HG03280 (cell line): ENCODE measurements around the gene SHC2.
"Not testable (repeated sequence)": the region's sequence is repeated elsewhere in the genome, so short reads cannot be mapped to it uniquely, and the experiment has no call there.

Source experiments
- ATAC-seq: cut with Tn5 transposase; IDR thresholded peaks from one replicate; pipeline ENCODE4 v1.9.1; 2021; ENCODE audit warnings: mild to moderate bottlenecking, moderate library complexity; ENCODE audit not compliant: unreplicated experiment

Gene SHC2

DNA sequence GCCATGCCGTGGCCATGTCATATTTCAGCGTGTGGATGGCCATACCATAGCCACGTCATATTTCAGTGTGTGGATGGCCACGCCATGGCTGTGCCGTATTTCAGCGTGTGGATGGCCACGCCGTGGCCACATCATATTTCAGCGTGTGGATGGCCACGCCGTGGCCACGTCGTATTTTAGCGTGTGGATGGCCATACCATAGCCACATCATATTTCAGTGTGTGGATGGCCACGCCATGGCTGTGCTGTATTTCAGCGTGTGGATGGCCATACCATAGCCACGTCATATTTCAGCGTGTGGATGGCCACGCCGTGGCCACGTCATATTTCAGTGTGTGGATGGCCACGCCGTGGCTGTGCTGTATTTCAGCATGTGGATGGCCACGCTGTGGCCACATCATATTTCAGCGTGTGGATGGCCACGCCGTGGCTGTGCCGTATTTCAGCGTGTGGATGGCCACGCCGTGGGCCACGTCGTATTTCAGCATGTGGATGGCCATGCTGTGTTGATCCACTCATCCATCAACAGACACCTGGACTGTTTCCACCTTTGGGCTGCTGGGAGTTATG is 9.8 kb downstream of the SHC2 start:
- ATAC-seq, result not testable (repeated sequence)

DNA sequence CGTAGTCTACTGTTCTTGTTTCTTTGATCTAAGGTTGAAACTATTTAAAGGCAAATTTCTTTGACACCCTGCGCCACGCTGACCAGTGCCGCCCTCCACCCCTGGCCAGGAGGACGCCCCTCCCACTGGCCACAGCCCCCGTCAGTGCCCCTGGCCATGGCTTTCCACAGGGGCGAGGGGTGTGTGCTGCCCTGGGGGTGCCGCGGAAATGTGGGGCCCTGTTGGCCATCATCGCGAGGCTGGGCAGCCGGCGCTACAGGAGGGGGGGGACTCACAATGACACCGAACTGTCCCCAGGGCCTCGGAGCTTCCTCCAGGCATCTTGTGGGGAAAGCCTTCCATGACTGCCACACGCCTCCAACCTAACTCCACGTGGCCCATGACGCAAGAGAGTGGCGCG is 10.9 kb downstream of the SHC2 start:
- ATAC-seq, result no peak

DNA sequence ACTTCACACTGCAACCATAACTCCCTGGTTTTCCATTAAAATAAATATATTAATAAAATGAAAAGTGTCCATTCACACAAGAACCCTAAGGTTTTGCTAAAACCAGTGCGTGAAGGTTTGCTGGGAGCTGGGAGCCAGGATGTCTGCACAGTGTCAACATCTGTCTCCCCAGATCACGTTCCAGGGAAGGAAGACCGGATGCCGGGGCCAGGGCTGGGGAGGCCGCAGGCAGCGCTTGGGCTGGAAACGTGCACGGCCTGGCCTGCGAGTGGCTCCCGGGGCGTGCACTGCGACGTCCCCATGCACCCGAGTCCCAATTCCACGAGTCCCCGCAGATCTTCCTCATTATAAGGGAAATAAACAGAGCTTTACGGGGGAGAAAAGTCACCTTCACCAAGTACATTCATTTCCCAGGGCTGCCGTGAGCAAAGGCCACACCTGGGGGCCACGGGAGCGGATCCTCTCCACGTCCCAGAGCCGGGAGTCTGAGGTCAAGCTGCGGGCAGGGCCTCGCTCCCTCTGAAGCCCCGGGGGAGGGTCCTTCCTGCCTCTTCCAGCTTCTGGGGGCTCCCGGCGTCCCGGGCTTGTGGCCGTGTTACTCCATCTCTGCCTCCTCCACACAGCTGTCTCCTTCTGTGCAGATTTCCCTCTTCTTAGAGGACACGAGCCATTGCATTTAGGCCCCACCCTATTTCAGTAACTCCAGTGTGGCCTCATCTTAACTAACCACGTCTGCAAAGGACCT is 12.8 kb downstream of the SHC2 start:
- no peak for ATAC-seq

DNA sequence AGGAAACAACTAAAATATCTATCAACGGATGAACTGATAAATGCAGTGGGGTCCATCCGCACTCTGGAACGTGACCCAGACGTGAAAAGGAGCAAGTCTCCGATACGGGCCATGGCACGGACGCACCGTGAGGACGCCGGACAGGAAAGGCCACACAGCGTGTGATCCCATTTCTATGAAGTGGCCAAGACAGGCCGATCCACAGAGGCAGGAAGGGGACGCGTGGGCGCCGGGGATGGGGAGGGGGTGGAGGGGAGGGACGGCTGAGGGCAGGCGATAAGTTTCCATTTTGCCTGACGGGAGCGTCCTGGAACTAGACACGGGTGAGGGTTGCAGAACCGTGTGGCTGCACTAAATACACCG is 13.8 kb downstream of the SHC2 start:
- no peak for ATAC-seq

DNA sequence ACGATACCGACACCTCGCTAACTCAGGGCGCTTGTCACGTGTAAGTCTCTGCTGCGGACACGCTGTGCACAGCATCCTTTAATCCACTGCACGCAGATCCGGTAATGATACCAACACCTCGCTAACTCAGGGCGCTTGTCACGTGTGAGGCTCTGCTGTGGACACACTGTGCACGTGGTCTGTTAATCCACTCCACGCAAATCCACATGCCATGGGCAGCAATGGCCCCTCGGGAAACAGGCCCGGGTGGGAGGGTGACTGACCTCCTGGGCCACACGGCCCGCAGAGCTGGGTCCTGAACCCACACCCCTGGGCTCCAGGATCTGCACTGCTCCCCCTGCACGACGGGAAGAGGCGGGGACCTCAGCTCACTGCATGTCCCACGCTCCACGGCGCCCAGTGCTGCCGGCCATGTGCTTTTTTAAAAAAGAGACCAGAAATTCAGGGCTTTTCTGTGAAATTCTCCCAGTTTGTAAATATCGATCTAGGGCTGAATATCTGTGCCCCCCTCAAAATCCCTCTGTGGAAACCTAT is 16.1 kb downstream of the SHC2 start:
- no peak for ATAC-seq

DNA sequence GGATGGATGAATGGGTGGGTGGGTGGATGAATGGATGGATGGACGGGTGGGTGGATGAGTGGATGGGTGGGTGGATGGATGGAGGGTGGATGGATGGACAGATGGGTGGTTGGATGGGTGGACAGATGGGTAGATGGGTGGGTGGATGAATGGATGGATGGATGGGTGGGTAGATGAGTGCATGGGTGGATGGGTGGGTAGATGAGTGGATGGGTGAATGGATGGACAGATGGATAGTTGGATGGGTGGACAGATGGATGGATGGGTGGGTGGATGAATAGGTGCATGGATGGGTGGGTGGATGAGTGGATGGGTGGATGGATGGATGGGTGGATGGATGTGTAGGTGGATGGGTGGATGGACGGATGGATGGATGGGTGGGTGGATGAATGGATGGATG is 17.8 kb downstream of the SHC2 start:
- no peak for ATAC-seq

DNA sequence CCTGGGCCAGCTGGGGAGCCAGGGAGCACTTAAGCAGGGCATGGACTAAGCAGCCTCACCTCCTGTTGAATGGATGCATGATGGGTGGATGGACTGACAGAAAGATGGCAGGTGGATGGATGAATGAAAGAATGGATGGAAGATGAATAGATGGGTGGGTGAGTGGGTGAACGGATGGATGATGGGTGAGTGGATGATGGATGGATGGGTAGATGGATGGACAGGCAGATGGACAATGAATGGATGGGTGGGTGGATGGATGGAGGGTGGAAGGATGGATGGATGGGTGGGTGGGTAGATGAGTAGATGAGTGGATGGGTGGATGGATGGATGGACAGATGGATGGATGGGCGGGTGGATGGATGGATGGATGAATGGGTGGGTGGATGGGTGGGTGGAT is 18.7 kb downstream of the SHC2 start:
- ATAC-seq, result no peak

DNA sequence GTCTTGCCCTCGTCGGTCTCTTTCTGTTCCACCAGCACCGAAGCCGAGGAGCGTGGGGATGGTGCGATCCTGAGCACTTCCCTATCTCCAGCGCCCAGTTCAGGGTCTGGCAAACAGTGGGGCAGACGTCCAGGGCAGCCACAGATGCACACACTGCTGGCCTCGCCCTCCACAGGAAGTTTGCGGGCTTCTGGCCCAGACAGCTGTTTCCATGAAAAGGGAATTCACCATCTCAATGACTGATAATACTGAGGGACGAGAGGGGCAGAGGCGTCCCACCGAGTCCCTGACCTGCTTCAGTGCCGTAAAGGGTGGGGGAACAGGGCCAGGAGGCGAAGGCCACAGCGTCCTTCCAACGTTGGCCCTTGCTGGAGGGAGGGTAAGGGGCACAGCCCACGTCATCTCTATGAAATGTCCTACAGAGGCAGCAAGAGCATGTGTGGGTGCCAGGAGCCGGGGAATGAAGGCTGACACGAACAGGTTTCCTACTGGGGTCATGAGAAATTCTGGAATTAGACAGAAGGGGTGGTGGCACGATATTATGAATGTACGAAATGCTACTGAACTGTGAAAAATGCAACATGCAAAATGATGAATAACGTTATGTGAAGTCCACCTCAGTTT is 19.5 kb downstream of the SHC2 start:
- no peak for ATAC-seq

DNA sequence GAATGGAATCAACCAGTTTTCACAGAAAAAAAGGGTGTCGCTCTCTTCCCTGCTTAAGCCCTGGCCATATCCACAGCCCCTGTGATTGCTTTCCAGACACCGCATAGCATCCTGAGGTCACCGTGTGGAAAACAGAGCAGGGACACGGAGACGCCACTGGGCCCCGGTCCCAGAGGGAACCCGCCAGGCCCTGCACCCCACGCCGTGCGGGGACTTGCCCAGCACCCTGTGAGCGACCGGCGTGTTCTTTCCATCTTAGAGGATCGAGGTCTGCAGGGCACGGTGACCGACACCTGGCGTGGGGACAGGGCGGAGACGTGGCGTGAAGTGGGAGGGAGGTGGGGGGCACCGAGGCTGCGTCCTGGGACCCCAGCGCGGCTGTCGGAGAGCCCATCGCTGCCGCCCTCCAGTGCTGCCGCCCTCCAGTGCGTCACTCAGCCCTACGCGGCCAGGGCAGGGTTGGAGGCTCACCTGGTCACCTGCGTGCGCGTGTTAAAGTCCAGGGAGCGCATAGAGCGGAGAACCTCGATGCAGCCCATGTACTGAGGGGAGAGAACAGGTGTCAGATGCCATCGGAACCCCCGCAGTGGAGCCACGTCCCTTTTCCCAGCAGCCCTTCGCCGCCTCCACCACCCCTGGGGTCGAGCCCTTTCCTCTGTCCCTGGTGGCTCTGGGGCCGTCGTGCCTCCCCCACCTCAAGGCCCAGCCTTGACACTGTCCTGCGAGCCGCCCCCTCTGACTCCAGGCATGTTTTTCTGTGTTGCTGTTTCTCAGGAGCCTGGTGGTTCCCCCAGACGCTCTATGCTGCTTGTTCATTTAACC is 20.2 kb downstream of the SHC2 start:
- ATAC-seq, result no peak

DNA sequence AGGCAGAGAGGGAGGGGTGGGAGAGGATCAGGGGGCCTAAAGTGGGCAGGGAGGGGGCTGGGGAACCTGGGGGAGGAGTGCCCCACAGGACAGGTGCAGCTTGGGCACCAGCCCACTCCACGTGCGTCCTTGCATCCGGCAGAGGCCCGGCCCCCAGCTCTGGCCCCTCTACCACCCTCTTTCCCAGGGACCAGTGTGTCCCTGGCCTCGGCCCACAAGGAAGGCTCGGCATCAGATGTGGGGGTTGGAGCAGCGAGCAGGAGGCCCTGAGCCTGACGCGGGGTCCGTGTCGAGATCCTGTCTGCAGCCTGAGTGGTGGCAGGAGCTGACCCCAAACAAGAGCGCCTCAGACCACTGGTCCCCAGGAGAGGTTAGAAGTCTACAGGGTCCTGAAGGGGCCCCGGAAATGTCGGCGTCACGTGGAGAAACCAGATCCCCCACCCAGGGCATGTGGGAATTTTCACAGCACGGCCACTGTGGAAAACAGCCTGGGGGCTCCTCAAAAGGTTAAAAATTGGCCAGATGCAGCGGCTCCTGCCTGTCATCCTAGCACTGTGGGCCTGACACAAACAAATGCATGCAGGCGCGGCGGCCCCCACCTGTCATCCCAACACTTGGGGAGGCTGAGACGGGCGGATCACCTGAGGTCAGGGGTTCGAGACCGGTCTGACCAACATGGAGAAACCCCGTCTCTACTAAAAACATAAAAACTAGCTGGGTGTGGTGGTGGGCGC is 21.5 kb downstream of the SHC2 start:
- ATAC-seq, result no peak

DNA sequence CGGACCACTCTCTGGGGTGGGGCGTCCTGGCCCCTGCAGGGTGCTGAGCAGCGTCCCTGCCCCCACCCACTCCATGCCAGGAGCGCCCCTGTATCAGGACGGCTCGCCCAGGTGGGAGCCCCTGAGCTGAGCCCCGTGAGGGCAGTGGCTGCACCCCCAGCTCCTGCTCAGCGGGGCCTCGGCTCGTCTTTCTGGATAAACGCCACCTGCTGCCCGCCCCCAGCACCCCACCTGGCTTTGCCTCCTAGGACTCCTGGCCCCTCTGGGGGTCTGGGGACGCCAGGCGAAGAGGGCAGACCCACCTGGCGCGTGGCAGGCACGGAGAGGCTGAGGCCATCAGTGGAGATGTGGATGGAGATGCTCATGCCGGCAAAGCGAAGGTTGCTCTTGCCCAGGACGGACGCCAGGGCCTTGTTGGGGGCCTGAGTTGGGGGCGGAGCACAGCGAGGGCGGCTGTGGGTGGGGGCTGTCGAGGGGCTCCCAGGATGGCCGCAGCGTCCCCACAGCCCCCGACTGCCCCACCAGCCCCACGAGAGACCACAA is 22.3 kb downstream of the SHC2 start:
- no peak for ATAC-seq

DNA sequence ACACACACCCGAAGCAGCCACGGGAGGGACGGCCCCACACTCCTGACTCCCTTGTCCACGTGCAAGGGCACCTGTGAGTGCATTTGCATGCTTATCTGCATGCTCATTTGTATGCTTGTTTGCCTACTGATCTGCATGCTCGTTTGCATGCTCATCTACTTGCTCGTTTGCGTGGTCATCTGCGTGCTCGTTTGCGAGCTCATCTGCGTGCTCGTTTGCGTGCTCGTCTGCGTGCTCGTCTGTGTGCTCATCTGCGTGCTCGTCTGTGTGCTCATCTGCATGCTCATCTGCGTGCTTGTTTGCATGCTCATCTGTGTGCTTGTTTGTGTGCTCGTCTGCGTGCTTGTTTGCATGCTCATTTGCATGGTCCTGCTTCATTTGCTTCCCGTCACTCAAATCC is 23.8 kb downstream of the SHC2 start:
- no peak for ATAC-seq

DNA sequence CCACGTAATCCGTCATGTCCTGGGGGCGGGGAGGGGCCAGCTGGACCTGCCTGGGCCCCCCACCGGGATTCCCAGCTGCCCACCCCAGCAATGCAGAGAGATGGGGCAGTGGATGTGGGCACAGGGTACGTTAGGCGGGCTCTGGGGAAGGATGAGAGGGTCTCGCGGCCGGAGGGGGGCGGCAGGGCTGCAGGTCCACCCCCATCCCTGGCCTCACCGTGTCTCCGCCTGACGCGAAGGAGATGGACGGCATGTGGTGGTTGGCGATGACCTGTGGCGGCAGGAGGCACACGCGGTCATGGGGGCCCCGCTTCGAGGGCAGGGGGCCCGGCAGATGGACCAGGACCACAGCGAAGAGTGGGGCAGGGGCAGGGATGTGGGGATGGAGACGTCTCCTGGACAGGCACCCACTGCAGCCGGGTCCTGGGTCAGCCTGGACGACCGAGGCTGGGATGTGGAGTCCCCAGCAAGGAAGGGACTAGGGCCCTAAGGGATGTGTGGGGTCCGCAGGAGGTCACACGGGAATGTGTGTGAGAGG is 24.4 kb downstream of the SHC2 start:
- no peak for ATAC-seq

DNA sequence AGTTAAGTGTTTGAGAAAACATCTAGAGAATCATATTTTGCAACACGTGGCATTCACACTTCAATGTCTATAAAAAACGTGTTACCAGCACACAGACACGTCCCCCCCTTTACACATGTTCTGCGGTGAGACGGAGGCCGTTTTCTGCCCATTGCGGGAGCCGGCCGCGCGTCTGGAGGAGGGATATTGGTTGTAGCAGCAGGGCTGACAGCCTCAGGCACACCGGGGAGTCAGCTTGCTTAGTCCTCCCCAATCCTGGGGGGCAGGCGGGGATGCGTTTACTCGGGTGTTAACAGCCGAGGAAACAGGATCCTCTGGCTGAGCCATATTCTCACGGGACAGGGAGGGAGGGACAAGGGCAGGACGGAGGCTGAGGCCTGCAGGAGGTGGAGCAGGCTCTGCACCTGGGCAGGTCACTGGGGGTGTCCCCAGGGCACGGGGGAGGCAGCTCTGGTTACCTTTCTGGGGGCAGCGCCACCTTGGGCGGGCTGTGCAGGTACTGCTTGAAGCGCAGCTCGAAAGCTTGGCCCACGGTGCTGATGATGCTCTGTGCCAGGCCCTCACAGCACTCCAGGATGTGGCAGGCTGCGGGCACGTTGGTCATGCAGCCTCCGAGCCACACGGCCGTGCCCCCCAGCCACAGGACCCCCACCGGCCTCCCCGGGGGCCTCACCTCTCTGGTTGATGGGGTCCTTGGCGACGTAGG is 25.0 kb downstream of the SHC2 start:
- no peak for ATAC-seq

DNA sequence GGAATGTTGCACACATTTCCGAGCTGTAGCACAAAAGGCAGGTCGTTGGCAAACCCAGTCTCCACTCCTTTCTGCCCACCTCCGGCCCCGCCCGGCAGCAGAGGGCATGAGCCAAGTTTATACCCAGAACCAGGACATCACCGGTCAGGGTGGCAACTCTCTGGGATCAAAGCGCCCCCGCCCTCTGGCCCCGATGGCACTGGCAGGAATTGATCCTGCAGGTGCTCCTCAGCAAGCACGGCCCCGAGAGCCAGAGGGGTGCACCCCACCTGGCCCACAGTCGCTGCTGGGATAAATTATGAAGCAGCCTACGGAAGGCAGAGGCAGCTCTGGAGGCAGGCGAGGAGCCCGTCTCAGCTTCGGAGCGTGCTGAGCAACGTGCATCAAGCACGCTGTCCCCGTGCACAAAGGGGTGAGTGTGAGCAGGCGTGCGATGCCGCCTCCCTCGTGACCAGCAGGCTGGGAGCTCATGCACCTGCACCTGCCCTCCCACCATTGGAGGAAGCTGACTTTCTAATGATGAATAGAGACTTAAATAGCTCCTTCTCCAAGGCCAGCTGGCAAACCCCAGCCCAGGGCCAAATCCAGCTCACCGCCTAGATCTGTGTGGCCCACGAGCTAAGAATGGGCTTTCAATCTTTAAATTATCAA is 25.7 kb downstream of the SHC2 start:
- ATAC-seq, result no peak

DNA sequence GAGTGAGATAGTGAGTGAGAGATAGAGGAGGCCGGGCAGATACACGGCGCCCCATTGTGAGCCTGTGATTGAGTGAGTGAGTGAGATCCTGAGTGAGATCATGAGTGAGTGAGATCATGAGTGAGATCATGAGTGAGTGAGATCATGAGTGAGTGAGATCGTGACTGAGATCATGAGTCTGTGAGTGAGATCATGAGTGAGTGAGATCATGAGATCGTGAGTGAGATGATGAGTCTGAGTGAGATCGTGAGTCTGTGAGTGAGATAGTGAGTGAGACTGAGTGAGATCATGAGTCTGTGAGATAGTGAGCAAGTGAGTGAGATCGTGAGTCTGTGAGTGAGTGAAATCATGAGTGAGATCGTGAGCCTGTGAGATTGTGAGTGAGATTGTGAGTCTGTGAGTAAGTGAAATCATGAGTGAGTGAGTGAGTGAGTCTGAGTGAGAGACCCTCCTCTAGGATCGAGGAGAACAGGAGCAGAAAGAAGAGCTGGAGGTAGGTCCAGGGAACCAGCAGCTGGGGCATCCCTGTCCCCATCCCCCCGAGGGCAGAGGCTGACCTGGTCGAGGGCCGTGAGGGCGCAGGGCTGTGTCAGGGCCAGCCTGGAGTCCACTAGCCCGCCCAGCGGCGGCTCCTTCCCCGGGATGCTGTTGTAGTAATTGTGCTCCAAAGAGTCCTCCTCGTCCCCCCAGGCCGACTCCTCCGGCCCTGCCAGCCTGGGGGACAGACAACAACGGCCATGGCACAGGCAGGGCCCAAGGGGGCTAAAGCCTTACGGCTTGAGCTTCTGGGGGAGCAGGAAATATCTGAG is 26.5 kb downstream of the SHC2 start:
- no peak for ATAC-seq

DNA sequence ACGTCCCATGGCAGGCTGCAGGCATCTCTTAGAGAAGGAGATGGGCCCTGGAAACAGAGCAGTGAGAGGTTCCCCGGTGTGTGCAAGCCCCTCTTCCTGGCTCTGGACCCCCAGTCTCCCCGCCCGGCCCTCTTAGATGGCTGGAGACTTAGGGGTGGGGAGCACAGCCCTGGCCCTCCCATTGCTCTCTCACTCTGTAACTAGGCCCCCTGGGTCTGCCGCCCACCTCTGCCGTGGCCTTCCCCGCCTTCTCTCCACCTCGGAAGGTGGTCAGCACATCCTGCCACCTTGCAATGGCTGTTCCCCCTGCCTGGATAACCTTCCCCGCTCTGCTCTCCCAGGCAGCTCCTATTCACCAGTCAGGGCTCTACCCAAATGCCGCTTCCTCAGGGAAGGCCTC is 30.1 kb downstream of the SHC2 start:
- no peak for ATAC-seq

DNA sequence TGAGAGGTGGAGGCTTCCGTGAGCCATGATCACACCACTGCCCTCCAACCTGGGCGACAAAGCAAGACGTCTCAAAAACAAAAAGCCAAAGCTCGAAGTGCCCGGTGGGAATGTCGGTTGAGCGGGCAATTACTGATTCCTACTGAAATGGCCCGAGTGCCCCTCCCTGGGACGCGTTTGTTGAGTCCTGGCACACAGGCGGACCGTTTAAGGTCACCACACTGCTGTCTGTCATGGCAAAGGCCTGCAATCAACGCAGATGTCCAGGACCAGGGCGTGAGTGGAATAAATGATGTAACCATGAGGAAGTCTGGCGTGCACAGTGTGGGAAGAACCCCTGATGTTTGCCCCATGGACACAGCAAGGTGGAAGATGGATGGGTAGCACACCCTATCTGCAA is 32.7 kb downstream of the SHC2 start:
- no peak for ATAC-seq
